Measurements from ENCODE around the gene NEURL1. TPM values are rescaled to one million over a fixed set of nuclear protein-coding genes. Genes with fewer than 3 reads are reported as not detected.

The NEURL1 gene
- total and polyA plus RNA-seq, 2 donors (not counting 1 experiment from before 2014, with no cell fraction given), result 0.30 to 0.57 TPM

DNA sequence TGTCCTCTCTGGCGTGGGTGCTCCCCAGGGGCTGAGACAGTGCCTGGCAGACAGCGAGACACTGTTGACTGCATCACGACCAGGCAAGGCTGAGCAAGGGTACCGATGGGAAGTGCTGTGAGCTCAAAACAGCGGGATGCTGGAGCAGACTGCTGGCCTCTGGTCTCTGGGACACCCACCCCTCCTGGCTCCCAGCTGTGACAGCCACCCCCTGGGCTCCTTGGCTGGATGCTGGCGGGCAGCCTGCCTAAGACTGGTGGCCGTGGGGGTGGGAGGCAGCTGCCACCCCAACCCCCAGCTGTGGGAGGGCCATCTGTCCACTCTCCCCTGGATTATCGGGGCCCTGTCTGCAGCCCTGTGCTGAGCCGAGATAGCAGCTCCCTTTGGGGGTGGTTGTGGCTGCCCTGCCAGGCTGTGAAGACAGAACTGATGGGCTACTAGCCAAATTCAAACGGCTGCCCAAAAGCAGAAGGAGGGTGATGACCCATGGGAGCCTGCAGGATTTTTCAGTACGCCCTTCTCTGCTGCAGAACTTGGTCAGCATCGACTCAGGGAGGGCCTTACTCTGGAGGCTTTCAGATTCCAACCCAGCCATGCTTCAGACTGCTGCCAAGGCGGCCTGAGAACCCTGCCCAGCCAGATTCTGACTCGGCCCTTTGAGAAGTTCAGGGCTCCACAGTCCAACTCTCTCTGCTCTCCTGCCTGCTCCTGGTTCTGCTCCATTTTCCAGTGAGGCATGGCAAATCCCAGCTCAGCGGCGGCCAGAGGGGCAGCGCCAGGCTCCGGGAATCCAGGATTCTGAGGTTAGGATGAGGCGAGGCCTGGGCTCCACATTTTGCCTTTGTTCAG is 125.3 kb downstream of the NEURL1 start:
- no peaks in the 10 kb centered on the region for H3K27me3 Mint-ChIP-seq
- H3K4me1 Mint-ChIP-seq, result no peaks in the 10 kb centered on the region
- no peak overlapping the region for H2AFZ ChIP-seq (ENCODE audit: insufficient read depth, low read depth, low read length, poor library complexity, severe bottlenecking)
- peaks cover 0 to 4% of the 10 kb centered on the region in 2 experiments for H3K36me3 ChIP-seq (replicated peaks in 1 of 2; ENCODE audit: control extremely low read depth in 1 of 2, control insufficient read depth in 1 of 2, extremely low read depth in 1 of 2, insufficient read depth in 2 of 2, low read length in 1 of 2)
- no peak overlapping the region for H3K4me3 Mint-ChIP-seq
- no peaks in the 10 kb centered on the region for H3K79me2 ChIP-seq (ENCODE audit: control insufficient read depth, insufficient read depth, low read length)
- H3K9ac ChIP-seq (ENCODE audit: low read length), result no peak overlapping the region
- ATAC-seq (ENCODE audit: low read depth) (no peak), DNase-seq (no peak)
- WGBS (ENCODE audit: insufficient coverage), result 90% methylated on average over 19 of the region's 19 CpGs
- H3K27ac ChIP-seq (ENCODE audit: low read length in 2 of 2), result no peak overlapping the region
- TF ChIP-seq CTCF (IDR thresholded peaks at IDR 0.05) (no peak), EZH2 (IDR thresholded peaks at IDR 0.05; ENCODE audit: borderline replicate concordance, insufficient read depth, low read depth, low read length, poor library complexity, severe bottlenecking) (no peak)
- no peaks in the 10 kb centered on the region for H3K27me3 ChIP-seq (replicated peaks in 1 of 4; ENCODE audit: control extremely low read depth in 1 of 4, control insufficient read depth in 3 of 4, insufficient read depth in 4 of 4, low read length in 3 of 4)
- no peaks in the 10 kb centered on the region for H4K20me1 ChIP-seq (ENCODE audit: control insufficient read depth, insufficient read depth, low read length, poor library complexity, severe bottlenecking)
- H3K4me3 ChIP-seq (ENCODE audit: control extremely low read depth in 1 of 5, extremely low read depth in 1 of 5, insufficient read depth in 1 of 5, low read depth in 2 of 5, low read length in 4 of 5), result no peak overlapping the region
- H3K9me3 Mint-ChIP-seq (ENCODE audit: insufficient read depth), result no peaks in the 10 kb centered on the region
- H3K9me3 ChIP-seq (ENCODE audit: control extremely low read depth in 1 of 3, control insufficient read depth in 2 of 3, insufficient read depth in 1 of 3, low read length in 2 of 3), result no peaks in the 10 kb centered on the region
- intact Hi-C loops (cut with micrococcal nuclease), result no loop called here
- no peaks in the 10 kb centered on the region for H3K4me1 ChIP-seq (ENCODE audit: control insufficient read depth in 2 of 2, insufficient read depth in 2 of 2, low read length in 2 of 2)
- CTCF ChIA-PET, result interaction anchor here (2.1 kb wide), 1 partner anchor 67 kb away, joined by 5 read pairs; no protein-coding TSS in a partner anchor
- H3K4me2 ChIP-seq (replicated peaks; ENCODE audit: low read depth, low read length, poor library complexity, severe bottlenecking), result no peak overlapping the region
- POLR2A ChIA-PET, result no interaction called here
- H3K27ac Mint-ChIP-seq, result no peak overlapping the region
